Natural killer cell (primary cell): Measurements from ENCODE around the gene PRKN. TPM values are rescaled to one million over a fixed set of nuclear protein-coding genes. Genes with fewer than 3 reads are reported as not detected.
A peak's percentile ranks its signal among the peaks of the same experiment; 100 is the strongest.

Source experiments
- ATAC-seq, 3 donors: fragments of 150-1000 bp in 2 of 3; fragments of 200-7000 bp in 1 of 3; cut with Tn5 transposase; 1 replicate in 1 of 3; 2 replicates in 2 of 3; pipeline ENCODE4 v1.10.0; 2021; ENCODE audit warnings: mild to moderate bottlenecking in 2 of 3, moderate library complexity in 2 of 3
- DNase-seq, 2 donors: peaks; one replicate each; pipeline versions ENCODE4 v3.0.0 to v3.0.0-alpha.2; 2013 to 2021; ENCODE audit warnings: mixed read lengths in 1 of 2
- H3K27ac ChIP-seq: one replicate; pipeline ENCODE4 v1.5.1; 2013; ENCODE audit warnings: mild to moderate bottlenecking, low read length
- H3K27me3 ChIP-seq: one replicate; pipeline ENCODE4 v1.6.1; 2013; ENCODE audit warnings: low read length; ENCODE audit not compliant: control insufficient read depth, insufficient read depth
- H3K36me3 ChIP-seq: one replicate; pipeline ENCODE4 v1.6.1; 2013; ENCODE audit warnings: low read length; ENCODE audit not compliant: control insufficient read depth, insufficient read depth
- H3K4me1 ChIP-seq: one replicate; pipeline ENCODE4 v1.6.1; 2013; ENCODE audit warnings: low read length; ENCODE audit not compliant: control insufficient read depth, insufficient read depth
- H3K4me3 ChIP-seq: one replicate; pipeline ENCODE4 v1.5.1; 2013; ENCODE audit warnings: low read length
- H3K9me3 ChIP-seq: one replicate; pipeline ENCODE4 v1.6.1; 2013; ENCODE audit warnings: low read length; ENCODE audit not compliant: control insufficient read depth, insufficient read depth
- H3K27ac Mint-ChIP-seq, 2 donors: one replicate each; pipeline ENCODE4 v1.8.0; 2022; ENCODE audit warnings: mild to moderate bottlenecking in 2 of 2, mixed read lengths in 2 of 2, moderate library complexity in 1 of 2
- H3K27me3 Mint-ChIP-seq, 2 donors: one replicate each; pipeline ENCODE4 v1.8.0; 2022; ENCODE audit warnings: low read depth in 2 of 2, mixed read lengths in 2 of 2
- H3K36me3 Mint-ChIP-seq: one replicate; pipeline ENCODE4 v1.8.0; 2022; ENCODE audit warnings: mixed read lengths
- H3K4me1 Mint-ChIP-seq, 2 donors: one replicate each; pipeline ENCODE4 v1.8.0; 2022; ENCODE audit warnings: mixed read lengths in 2 of 2
- H3K4me3 Mint-ChIP-seq: one replicate; pipeline ENCODE4 v1.8.0; 2022; ENCODE audit warnings: mild to moderate bottlenecking, moderate library complexity, mixed read lengths
- H3K9me3 Mint-ChIP-seq, 2 donors: one replicate each; pipeline ENCODE4 v1.8.0; 2022; ENCODE audit warnings: mixed read lengths in 2 of 2
- WGBS: methylation state at CpG from one replicate; pipeline ENCODE4 v1.1.7; 2013; ENCODE audit warnings: missing lambda C conversion rate; ENCODE audit not compliant: insufficient coverage; 5-methylcytosine and 5-hydroxymethylcytosine counted together
- intact Hi-C: fragments of 100-400 bp; cut with micrococcal nuclease; formaldehyde crosslinking; loops from one replicate; pipeline ENCODE4 v1.14.2; 2022
- total RNA-seq, 4 donors: library from RNA; stranded (reverse); fragments of 120-200 nt in 1 of 4; gene quantifications; one replicate each; pipeline versions ENCODE4 v1.2.3 to v1.2.4, GENCODE V29; 2013 to 2022
- TF ChIP-seq, protein P1 (sequence below): fragments of 200-600 bp; IDR thresholded peaks from one replicate; pipeline ENCODE4 v1.8.0; 2022; ENCODE audit warnings: antibody characterized with exemption

PRKN gene
- total RNA-seq, 3 donors from 2014 or later (not counting 1 experiment from before 2014, with no cell fraction given): 1.4 to 1.9 (median 1.9) TPM

DNA sequence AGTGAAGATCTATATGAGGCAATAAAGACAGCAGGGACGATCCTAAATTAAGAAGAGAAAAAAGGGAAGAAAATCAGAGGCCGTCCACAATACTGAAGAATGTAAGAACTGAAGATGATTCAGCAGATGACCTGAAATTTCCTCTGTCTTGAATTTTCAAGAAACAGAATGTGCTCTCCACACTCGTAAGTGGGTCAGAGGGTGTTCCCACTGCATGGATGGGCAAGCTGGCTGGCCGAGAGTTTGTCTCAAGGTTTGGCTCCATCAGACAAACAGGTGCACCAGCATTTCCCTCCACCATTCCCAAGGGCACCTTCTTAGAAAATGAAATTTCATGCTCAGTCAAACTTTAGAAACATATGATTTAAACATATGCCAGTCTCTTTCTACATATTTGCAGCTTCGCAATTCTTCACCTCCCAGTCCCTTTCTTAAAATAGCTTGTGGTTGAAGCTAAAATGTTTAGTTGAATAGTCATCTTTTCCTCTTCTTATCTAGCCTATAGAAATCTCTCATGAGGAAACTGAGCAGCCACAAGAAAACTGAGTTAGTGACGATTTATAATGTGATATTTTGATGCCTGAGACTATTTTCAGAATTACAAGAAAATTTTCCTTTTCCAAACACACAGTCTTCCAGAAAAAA lies 576.4 kb downstream of the PRKN start:
- H3K27ac Mint-ChIP-seq: no peak overlapping the region
- Histone ChIP-seq H3K9me3 (no peaks in the 10 kb centered on the region), H3K4me1 (peaks cover 9% of the 10 kb centered on the region), H3K36me3 (no peaks in the 10 kb centered on the region), H3K27ac (no peak overlapping the region), H3K27me3 (no peaks in the 10 kb centered on the region), H3K4me3 (no peak overlapping the region)
- 31% methylated on average over 4 of the region's 6 CpGs for WGBS
- H3K36me3 Mint-ChIP-seq: no peaks in the 10 kb centered on the region
- no peaks in the 10 kb centered on the region for H3K9me3 Mint-ChIP-seq
- H3K4me3 Mint-ChIP-seq: peak overlapping the region; percentile 6
- intact Hi-C loops: no loop called here
- DNase-seq: no peak
- peaks cover 0 to 19% of the 10 kb centered on the region in 2 donors for H3K4me1 Mint-ChIP-seq
- no peak for ATAC-seq
- TF ChIP-seq, protein P1, sequence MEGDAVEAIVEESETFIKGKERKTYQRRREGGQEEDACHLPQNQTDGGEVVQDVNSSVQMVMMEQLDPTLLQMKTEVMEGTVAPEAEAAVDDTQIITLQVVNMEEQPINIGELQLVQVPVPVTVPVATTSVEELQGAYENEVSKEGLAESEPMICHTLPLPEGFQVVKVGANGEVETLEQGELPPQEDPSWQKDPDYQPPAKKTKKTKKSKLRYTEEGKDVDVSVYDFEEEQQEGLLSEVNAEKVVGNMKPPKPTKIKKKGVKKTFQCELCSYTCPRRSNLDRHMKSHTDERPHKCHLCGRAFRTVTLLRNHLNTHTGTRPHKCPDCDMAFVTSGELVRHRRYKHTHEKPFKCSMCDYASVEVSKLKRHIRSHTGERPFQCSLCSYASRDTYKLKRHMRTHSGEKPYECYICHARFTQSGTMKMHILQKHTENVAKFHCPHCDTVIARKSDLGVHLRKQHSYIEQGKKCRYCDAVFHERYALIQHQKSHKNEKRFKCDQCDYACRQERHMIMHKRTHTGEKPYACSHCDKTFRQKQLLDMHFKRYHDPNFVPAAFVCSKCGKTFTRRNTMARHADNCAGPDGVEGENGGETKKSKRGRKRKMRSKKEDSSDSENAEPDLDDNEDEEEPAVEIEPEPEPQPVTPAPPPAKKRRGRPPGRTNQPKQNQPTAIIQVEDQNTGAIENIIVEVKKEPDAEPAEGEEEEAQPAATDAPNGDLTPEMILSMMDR: no peak
- no peaks in the 10 kb centered on the region for H3K27me3 Mint-ChIP-seq

DNA sequence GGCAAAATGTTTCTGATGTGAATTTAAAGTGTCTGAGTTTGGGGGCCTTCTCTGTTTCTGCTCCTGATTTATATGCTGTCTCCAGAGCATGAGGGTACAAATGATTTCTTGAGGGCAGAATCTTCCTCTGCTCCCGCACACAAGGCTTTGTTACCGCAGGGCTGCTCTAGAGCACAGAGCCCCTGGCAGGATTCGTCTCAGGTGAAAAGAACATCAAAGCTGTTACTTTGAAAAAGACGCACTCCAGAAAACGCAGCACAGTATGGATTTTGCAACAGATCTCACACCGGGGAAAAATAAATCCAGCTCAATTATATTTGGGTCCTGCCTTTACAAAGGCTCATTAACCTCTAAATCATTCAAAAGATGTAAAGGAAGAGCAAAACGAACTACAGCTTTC lies 577.3 kb downstream of the PRKN start:
- H3K27ac Mint-ChIP-seq: no peak overlapping the region
- 84% methylated on average over 6 of the region's 7 CpGs for WGBS
- Histone ChIP-seq H3K27ac (no peak overlapping the region), H3K27me3 (no peaks in the 10 kb centered on the region), H3K36me3 (no peaks in the 10 kb centered on the region), H3K9me3 (no peaks in the 10 kb centered on the region), H3K4me1 (peaks cover 9% of the 10 kb centered on the region), H3K4me3 (no peak overlapping the region)
- intact Hi-C loops: no loop called here
- DNase-seq (no peak), ATAC-seq (no peak)
- H3K4me3 Mint-ChIP-seq: no peak overlapping the region
- H3K4me1 Mint-ChIP-seq: peaks cover 0 to 19% of the 10 kb centered on the region in 2 donors
- H3K36me3 Mint-ChIP-seq: no peaks in the 10 kb centered on the region
- TF ChIP-seq, protein P1: no peak
- H3K9me3 Mint-ChIP-seq: no peaks in the 10 kb centered on the region
- no peaks in the 10 kb centered on the region for H3K27me3 Mint-ChIP-seq

DNA sequence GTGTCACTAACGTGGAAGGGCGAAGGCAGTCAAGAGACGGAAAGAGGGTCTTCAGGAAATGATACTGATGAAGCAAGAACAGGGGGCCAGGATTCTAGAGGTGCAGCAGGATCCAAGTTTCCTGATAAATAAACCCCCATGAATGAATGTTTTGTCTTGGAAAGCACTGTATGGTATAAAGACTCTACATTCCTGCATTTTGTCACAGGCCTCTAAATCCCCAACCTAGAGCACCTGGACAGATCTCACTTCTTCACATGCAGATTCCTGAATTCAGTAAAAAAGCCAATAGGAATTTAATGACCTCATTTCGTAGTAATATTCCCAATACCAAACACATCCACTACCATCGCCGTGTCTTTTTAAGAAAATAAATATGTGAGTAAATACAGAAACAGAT lies 577.8 kb downstream of the PRKN start:
- Mint-ChIP-seq H3K4me3 (no peak overlapping the region), H3K27ac (no peak overlapping the region), H3K4me1 (peaks cover 0 to 19% of the 10 kb centered on the region in 2 donors), H3K9me3 (no peaks in the 10 kb centered on the region), H3K36me3 (no peaks in the 10 kb centered on the region), H3K27me3 (no peaks in the 10 kb centered on the region)
- no peaks in the 10 kb centered on the region for H3K36me3 ChIP-seq
- peaks cover 9% of the 10 kb centered on the region for H3K4me1 ChIP-seq
- WGBS: 90% methylated on average over 4 of the region's 6 CpGs
- no peaks in the 10 kb centered on the region for H3K9me3 ChIP-seq
- no peaks in the 10 kb centered on the region for H3K27me3 ChIP-seq
- ATAC-seq (no peak), DNase-seq (no peak)
- intact Hi-C loops: no loop called here
- no peak overlapping the region for H3K4me3 ChIP-seq
- no peak overlapping the region for H3K27ac ChIP-seq
- TF ChIP-seq, protein P1: no peak

DNA sequence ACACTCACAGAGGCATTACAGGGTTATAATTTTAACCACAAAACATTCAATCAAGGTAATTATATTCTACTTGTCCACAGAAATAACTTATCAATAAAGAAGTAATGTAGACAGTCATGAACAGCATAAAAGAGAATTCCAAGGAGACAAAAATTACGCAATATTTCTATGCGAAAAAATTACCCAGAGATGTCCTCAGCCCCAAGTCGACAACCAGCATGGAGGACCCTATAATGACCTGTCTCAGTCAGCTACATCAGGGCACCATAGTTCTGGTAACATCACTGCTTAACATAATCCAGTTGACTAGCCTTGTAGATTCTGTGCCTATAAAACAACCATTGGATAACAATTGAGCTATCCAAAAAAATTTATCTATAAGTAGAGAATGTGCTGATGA lies 579.8 kb downstream of the PRKN start:
- no peaks in the 10 kb centered on the region for H3K27me3 Mint-ChIP-seq
- no peaks in the 10 kb centered on the region for H3K9me3 Mint-ChIP-seq
- Histone ChIP-seq H3K9me3 (no peaks in the 10 kb centered on the region), H3K27ac (no peak overlapping the region), H3K4me1 (no peaks in the 10 kb centered on the region), H3K27me3 (no peaks in the 10 kb centered on the region), H3K36me3 (no peaks in the 10 kb centered on the region), H3K4me3 (no peak overlapping the region)
- TF ChIP-seq, protein P1: no peak
- ATAC-seq (no peak), DNase-seq (no peak)
- 75% methylated on average over 3 of the region's 3 CpGs for WGBS
- no peak overlapping the region for H3K27ac Mint-ChIP-seq
- no peak overlapping the region for H3K4me3 Mint-ChIP-seq
- no peaks in the 10 kb centered on the region for H3K36me3 Mint-ChIP-seq
- H3K4me1 Mint-ChIP-seq: peaks cover 0 to 11% of the 10 kb centered on the region in 2 donors
- intact Hi-C loops: no loop called here
